ENCODE results near the gene RPRD1B.
"Not testable (repeated sequence)": the region's sequence is repeated elsewhere in the genome, so short reads cannot be mapped to it uniquely, and the experiment has no call there.

The RPRD1B gene

GRCh38 chr20:38093641-38094077 is 60.1 kb downstream of the RPRD1B start:
- H3K27ac ChIP-seq: no peak overlapping the region
- no peak for TF ChIP-seq ZFX (IDR thresholded peaks at IDR 0.05; ENCODE audit: borderline replicate concordance)
- TF ChIP-seq CTCF (IDR thresholded peaks at IDR 0.05): no peak

GRCh38 chr20:38094373-38094891 is 60.9 kb downstream of the RPRD1B start:
- no peak for TF ChIP-seq ZFX (IDR thresholded peaks at IDR 0.05; ENCODE audit: borderline replicate concordance)
- no peak for TF ChIP-seq CTCF (IDR thresholded peaks at IDR 0.05)
- no peak overlapping the region for H3K27ac ChIP-seq

- TF ChIP-seq ZFX (IDR thresholded peaks at IDR 0.05; ENCODE audit: borderline replicate concordance) (no peak), CTCF (IDR thresholded peaks at IDR 0.05) (no peak)
- no peak overlapping the region for H3K27ac ChIP-seq
Observed at GRCh38 chr20:38095017-38095686, 61.6 kb downstream of the RPRD1B start.

GRCh38 chr20:38098952-38099351 is 65.4 kb downstream of the RPRD1B start:
- H3K27ac ChIP-seq: no peak overlapping the region
- no peak for TF ChIP-seq ZFX (IDR thresholded peaks at IDR 0.05; ENCODE audit: borderline replicate concordance)
- no peak for TF ChIP-seq CTCF (IDR thresholded peaks at IDR 0.05)

GRCh38 chr20:38102206-38102605 is 68.7 kb downstream of the RPRD1B start:
- not testable (repeated sequence) for H3K27ac ChIP-seq

- no peak overlapping the region for H3K27ac ChIP-seq
- TF ChIP-seq CTCF (IDR thresholded peaks at IDR 0.05) (no peak), ZFX (IDR thresholded peaks at IDR 0.05; ENCODE audit: borderline replicate concordance) (no peak)
Observed at GRCh38 chr20:38104285-38104684, 70.7 kb downstream of the RPRD1B start.

- no peak overlapping the region for H3K27ac ChIP-seq
- TF ChIP-seq ZFX (IDR thresholded peaks at IDR 0.05; ENCODE audit: borderline replicate concordance) (no peak), CTCF (IDR thresholded peaks at IDR 0.05) (no peak)
Observed at GRCh38 chr20:38106461-38106860, 72.9 kb downstream of the RPRD1B start.

- H3K27ac ChIP-seq: not testable (repeated sequence)
Observed at GRCh38 chr20:38107386-38107785, 73.8 kb downstream of the RPRD1B start.

- H3K27ac ChIP-seq: not testable (repeated sequence)
Observed at GRCh38 chr20:38107916-38108315, 74.4 kb downstream of the RPRD1B start.
